ENCODE data around the gene ASGR2.

The ASGR2 gene

GRCh38 chr17:7060165-7060891, 54.3 kb downstream of the ASGR2 start:
- no peak for DNase-seq (ENCODE audit: low spot score)

- no peak for DNase-seq (ENCODE audit: low spot score)
These were observed 55.7 kb downstream of the ASGR2 start for GRCh38 chr17:7058831-7059447.

- DNase-seq (ENCODE audit: low spot score): no peak
These were observed 58.2 kb downstream of the ASGR2 start for GRCh38 chr17:7056386-7056785.
